A549 (cell line): Measurements from ENCODE around the gene UPF2. TPM values are rescaled to one million over a fixed set of nuclear protein-coding genes. Genes with fewer than 3 reads are reported as not detected.

Experiments
- BHLHE40 ChIP-seq: IDR thresholded peaks from 2 replicates; pipeline ENCODE4 v1.6.1; 2012; ENCODE audit warnings: low read depth, low read length, inconsistent platforms
- CBX8 ChIP-seq: fragments of 200-600 bp; sonication (generic); IDR thresholded peaks from 2 replicates; pipeline ENCODE4 v1.6.1; 2016
- CHD2 ChIP-seq: fragments of 150-350 bp; IDR thresholded peaks from 2 replicates; pipeline ENCODE4 v1.6.1; 2014; ENCODE audit warnings: low read length; ENCODE audit not compliant: partially characterized antibody
- CHD4 ChIP-seq: fragments of 200-600 bp; sonication (generic); IDR thresholded peaks from 2 replicates; pipeline ENCODE4 v1.6.1; 2016; ENCODE audit warnings: antibody characterized with exemption, mild to moderate bottlenecking, borderline replicate concordance
- CTCF ChIP-seq: fragments of >200 bp; sonication (Bioruptor Twin); formaldehyde crosslinking; IDR thresholded peaks from 3 replicates; pipeline ENCODE4 v1.5.1; 2016
- EHF ChIP-seq: fragments of 250-450 bp; sonication (Bioruptor Pico); IDR thresholded peaks from 2 replicates; pipeline ENCODE4 v1.5.0; 2020; ENCODE audit warnings: mild to moderate bottlenecking
- EHMT2 ChIP-seq: fragments of 200-600 bp; sonication (generic); IDR thresholded peaks from 2 replicates; pipeline ENCODE4 v1.6.1; 2016; ENCODE audit warnings: antibody characterized with exemption, low read depth, mild to moderate bottlenecking, moderate library complexity
- ELK1 ChIP-seq: fragments of 150-350 bp; IDR thresholded peaks from 2 replicates; pipeline ENCODE4 v1.6.1; 2014; ENCODE audit warnings: low read depth, mild to moderate bottlenecking, low read length
- EP300 ChIP-seq, 2 experiments: fragments of >200 bp; sonication (Bioruptor Twin); formaldehyde crosslinking; IDR thresholded peaks; 2 replicates in 1 of 2; 3 replicates in 1 of 2; pipeline ENCODE4 v1.6.1; 2016 to 2017
- ESRRA ChIP-seq: fragments of 150-350 bp; IDR thresholded peaks from 2 replicates; pipeline ENCODE4 v1.6.1; 2014; ENCODE audit warnings: mild to moderate bottlenecking, low read length, borderline replicate concordance
- FOSB ChIP-seq: fragments of 250-450 bp; sonication (Bioruptor Pico); IDR thresholded peaks from 2 replicates; pipeline ENCODE4 v1.5.0; 2020; ENCODE audit warnings: mild to moderate bottlenecking, moderate library complexity
- FOSL2 ChIP-seq, 2 experiments: fragments of 450-650 bp in 1 of 2; fragments of >200 bp in 1 of 2; sonication (Bioruptor Twin) in 1 of 2; formaldehyde crosslinking; IDR thresholded peaks; 2 replicates each; pipeline versions ENCODE4 v1.5.0 to v1.6.1; 2016 to 2020; ENCODE audit warnings: mild to moderate bottlenecking in 1 of 2, moderate library complexity in 1 of 2
- HES2 ChIP-seq: fragments of >200 bp; sonication (Bioruptor Twin); formaldehyde crosslinking; IDR thresholded peaks from 2 replicates; pipeline ENCODE4 v1.6.1; 2016
- HOXB13 ChIP-seq: fragments of 250-450 bp; sonication (Bioruptor Pico); IDR thresholded peaks from 2 replicates; pipeline ENCODE4 v1.5.0; 2020; ENCODE audit warnings: low read depth, mild to moderate bottlenecking, moderate library complexity
- HOXB5 ChIP-seq: fragments of 250-450 bp; sonication (Bioruptor Pico); IDR thresholded peaks from 2 replicates; pipeline ENCODE4 v1.5.0; 2020; ENCODE audit warnings: mild to moderate bottlenecking, moderate library complexity
- JUN ChIP-seq, 2 experiments: fragments of >200 bp; sonication (Bioruptor Twin); formaldehyde crosslinking; IDR thresholded peaks; 2 replicates in 1 of 2; 3 replicates in 1 of 2; pipeline ENCODE4 v1.6.1; 2016 to 2017
- JUNB ChIP-seq: fragments of >200 bp; sonication (Bioruptor Twin); formaldehyde crosslinking; IDR thresholded peaks from 2 replicates; pipeline ENCODE4 v1.6.1; 2016
- KDM5A ChIP-seq: fragments of 200-600 bp; sonication (generic); IDR thresholded peaks from 2 replicates; pipeline ENCODE4 v1.6.1; 2016; ENCODE audit warnings: antibody characterized with exemption, mild to moderate bottlenecking
- MAFK ChIP-seq: fragments of 450-650 bp; IDR thresholded peaks from 2 replicates; pipeline ENCODE4 v1.6.1; 2014; ENCODE audit not compliant: partially characterized antibody
- MYC ChIP-seq: IDR thresholded peaks from 2 replicates; pipeline ENCODE4 v1.6.1; 2012; ENCODE audit warnings: mild to moderate bottlenecking, inconsistent platforms, low read length, improper control_type of control experiment, borderline replicate concordance
- NFE2L2 ChIP-seq: fragments of 150-350 bp; conservative IDR thresholded peaks from 2 replicates; pipeline ENCODE4 v1.6.1; 2014; ENCODE audit warnings: low read length
- POLR2A ChIP-seq: IDR thresholded peaks from 2 replicates; pipeline ENCODE4 v1.6.1; 2012; ENCODE audit warnings: mild to moderate bottlenecking, low read length
- POLR2AphosphoS2 ChIP-seq: conservative IDR thresholded peaks from 2 replicates; pipeline ENCODE4 v1.6.1; 2012; ENCODE audit warnings: low read length, improper control_type of control experiment, inconsistent platforms
- RAD21 ChIP-seq, 2 experiments: fragments of >200 bp in 1 of 2; sonication (Bioruptor Twin) in 1 of 2; formaldehyde crosslinking in 1 of 2; IDR thresholded peaks in 1 of 2; conservative IDR thresholded peaks in 1 of 2; 2 replicates in 1 of 2; 3 replicates in 1 of 2; pipeline ENCODE4 v1.6.1; 2012 to 2018; ENCODE audit warnings: inconsistent platforms in 1 of 2
- RARB ChIP-seq: fragments of 250-450 bp; sonication (Bioruptor Pico); IDR thresholded peaks from 2 replicates; pipeline ENCODE4 v1.8.0; 2021; ENCODE audit warnings: mild to moderate bottlenecking, moderate library complexity
- RCOR1 ChIP-seq: fragments of 150-350 bp; IDR thresholded peaks from 2 replicates; pipeline ENCODE4 v1.6.1; 2014; ENCODE audit warnings: antibody characterized with exemption, low read length, low read depth
- RFX5 ChIP-seq: fragments of 450-650 bp; IDR thresholded peaks from 2 replicates; pipeline ENCODE4 v1.7.1; 2014; ENCODE audit warnings: antibody characterized with exemption, mild to moderate bottlenecking, moderate library complexity
- TP53 ChIP-seq: fragments of 250-450 bp; sonication (Bioruptor Pico); IDR thresholded peaks from 2 replicates; pipeline ENCODE4 v1.5.0; 2021; ENCODE audit warnings: mild to moderate bottlenecking, moderate library complexity
- ZC3H11A ChIP-seq: fragments of 450-650 bp; IDR thresholded peaks from 2 replicates; pipeline ENCODE4 v1.6.1; 2014; ENCODE audit warnings: antibody characterized with exemption, mild to moderate bottlenecking
- polyA plus RNA-seq, 4 experiments: library from polyadenylated mRNA; depleted of rRNA in 3 of 4; stranded (reverse); fragments of >200 nt; fragmentation: RNase III in 1 of 4; extraction: RNeasy Plus Mini Kit Qiagen cat#74134 plus additional on column Dnase treatment in 1 of 4; gene quantifications; 2 replicates in 3 of 4; 3 replicates in 1 of 4; pipeline ENCODE4 v1.2.3, GENCODE V29; 2011 to 2017
- TF ChIP-seq, protein P1 (sequence below): fragments of 250-450 bp; sonication (Bioruptor Pico); IDR thresholded peaks from 2 replicates; pipeline ENCODE4 v1.5.0; 2021; ENCODE audit warnings: mild to moderate bottlenecking, moderate library complexity, borderline replicate concordance
- TF ChIP-seq, protein P2 (sequence below): fragments of 250-450 bp; sonication (Bioruptor Pico); IDR thresholded peaks from 2 replicates; pipeline ENCODE4 v1.5.0; 2020; ENCODE audit warnings: low read depth, mild to moderate bottlenecking, moderate library complexity
- TF ChIP-seq, protein P3 (sequence below): IDR thresholded peaks from 2 replicates; pipeline ENCODE4 v1.6.1; 2012

The UPF2 gene
- polyA plus RNA-seq, 2 of the 4 experiments (the other 2 are of a cell fraction), result 16.5 to 21.6 TPM

- TF ChIP-seq CTCF (no peak), JUNB (no peak), CHD4 (no peak), POLR2A (peak; percentile 23; the same call in 1 of the 2 replicates), CBX8 (no peak), JUN (IDR thresholded peaks at IDR 0.05) (peak; percentile 97), RAD21 (conservative IDR thresholded peaks at IDR 0.05 in 1 of 2, IDR thresholded peaks at IDR 0.05 in 1 of 2) (no peak), HES2 (no peak), FOSB (no peak), EP300 (IDR thresholded peaks at IDR 0.05) (no peak), TP53 (CRISPR knock-in tag) (no peak), EHF (CRISPR knock-in tag) (no peak), RARB (CRISPR knock-in tag) (no peak), FOSL2 (IDR thresholded peaks at IDR 0.05) (no peak), FOSL2 (CRISPR knock-in tag; IDR thresholded peaks at IDR 0.05) (no peak), HOXB13 (CRISPR knock-in tag) (no peak), ZC3H11A (no peak), RCOR1 (no peak), ESRRA (no peak), KDM5A (no peak), MAFK (no peak), RFX5 (no peak), ELK1 (no peak), HOXB5 (CRISPR knock-in tag) (no peak), EHMT2 (no peak), POLR2AphosphoS2 (no peak), CHD2 (peak; percentile 58), MYC (no peak; the same call in 1 of the 2 replicates), BHLHE40 (no peak), NFE2L2 (no peak)
- TF ChIP-seq, protein P1, sequence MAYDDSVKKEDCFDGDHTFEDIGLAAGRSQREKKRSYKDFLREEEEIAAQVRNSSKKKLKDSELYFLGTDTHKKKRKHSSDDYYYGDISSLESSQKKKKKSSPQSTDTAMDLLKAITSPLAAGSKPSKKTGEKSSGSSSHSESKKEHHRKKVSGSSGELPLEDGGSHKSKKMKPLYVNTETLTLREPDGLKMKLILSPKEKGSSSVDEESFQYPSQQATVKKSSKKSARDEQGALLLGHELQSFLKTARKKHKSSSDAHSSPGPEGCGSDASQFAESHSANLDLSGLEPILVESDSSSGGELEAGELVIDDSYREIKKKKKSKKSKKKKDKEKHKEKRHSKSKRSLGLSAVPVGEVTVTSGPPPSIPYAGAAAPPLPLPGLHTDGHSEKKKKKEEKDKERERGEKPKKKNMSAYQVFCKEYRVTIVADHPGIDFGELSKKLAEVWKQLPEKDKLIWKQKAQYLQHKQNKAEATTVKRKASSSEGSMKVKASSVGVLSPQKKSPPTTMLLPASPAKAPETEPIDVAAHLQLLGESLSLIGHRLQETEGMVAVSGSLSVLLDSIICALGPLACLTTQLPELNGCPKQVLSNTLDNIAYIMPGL (CRISPR knock-in tag), result no peak
- TF ChIP-seq, protein P2, sequence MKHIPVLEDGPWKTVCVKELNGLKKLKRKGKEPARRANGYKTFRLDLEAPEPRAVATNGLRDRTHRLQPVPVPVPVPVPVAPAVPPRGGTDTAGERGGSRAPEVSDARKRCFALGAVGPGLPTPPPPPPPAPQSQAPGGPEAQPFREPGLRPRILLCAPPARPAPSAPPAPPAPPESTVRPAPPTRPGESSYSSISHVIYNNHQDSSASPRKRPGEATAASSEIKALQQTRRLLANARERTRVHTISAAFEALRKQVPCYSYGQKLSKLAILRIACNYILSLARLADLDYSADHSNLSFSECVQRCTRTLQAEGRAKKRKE, result no peak
- TF ChIP-seq, protein P3, sequence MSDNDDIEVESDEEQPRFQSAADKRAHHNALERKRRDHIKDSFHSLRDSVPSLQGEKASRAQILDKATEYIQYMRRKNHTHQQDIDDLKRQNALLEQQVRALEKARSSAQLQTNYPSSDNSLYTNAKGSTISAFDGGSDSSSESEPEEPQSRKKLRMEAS, result peak; percentile 93
Observed at GRCh38 chr10:12042797-12043651, at the start of gene UPF2 (continued).
